22Rv1 (cell line): ENCODE data around the gene VANGL2.

Experiments used
- H3K27ac ChIP-seq: fragments of 450-650 bp; 2 replicates; pipeline ENCODE4 v1.5.1; 2017
- CTCF ChIP-seq: fragments of 450-650 bp; IDR thresholded peaks from 2 replicates; pipeline ENCODE4 v1.5.1; 2017; ENCODE audit warnings: mild to moderate bottlenecking
- ZFX ChIP-seq: fragments of 450-650 bp; IDR thresholded peaks from 2 replicates; pipeline ENCODE4 v1.6.1; 2017; ENCODE audit warnings: antibody characterized with exemption, borderline replicate concordance

Gene VANGL2

GRCh38 chr1:160359559-160360226 is 40.7 kb upstream of the VANGL2 start:
- TF ChIP-seq ZFX: no peak
- TF ChIP-seq CTCF: no peak
- H3K27ac ChIP-seq: no peak overlapping the region

GRCh38 chr1:160360227-160360695 is 40.1 kb upstream of the VANGL2 start:
- no peak overlapping the region for H3K27ac ChIP-seq
- no peak for TF ChIP-seq ZFX
- no peak for TF ChIP-seq CTCF

- TF ChIP-seq CTCF: no peak
- no peak for TF ChIP-seq ZFX
- no peak overlapping the region for H3K27ac ChIP-seq
These were observed 39.2 kb upstream of the VANGL2 start for GRCh38 chr1:160361199-160361598.

- TF ChIP-seq CTCF (no peak), ZFX (no peak)
- no peak overlapping the region for H3K27ac ChIP-seq
These were observed 38.6 kb upstream of the VANGL2 start for GRCh38 chr1:160361814-160362167.

DNA sequence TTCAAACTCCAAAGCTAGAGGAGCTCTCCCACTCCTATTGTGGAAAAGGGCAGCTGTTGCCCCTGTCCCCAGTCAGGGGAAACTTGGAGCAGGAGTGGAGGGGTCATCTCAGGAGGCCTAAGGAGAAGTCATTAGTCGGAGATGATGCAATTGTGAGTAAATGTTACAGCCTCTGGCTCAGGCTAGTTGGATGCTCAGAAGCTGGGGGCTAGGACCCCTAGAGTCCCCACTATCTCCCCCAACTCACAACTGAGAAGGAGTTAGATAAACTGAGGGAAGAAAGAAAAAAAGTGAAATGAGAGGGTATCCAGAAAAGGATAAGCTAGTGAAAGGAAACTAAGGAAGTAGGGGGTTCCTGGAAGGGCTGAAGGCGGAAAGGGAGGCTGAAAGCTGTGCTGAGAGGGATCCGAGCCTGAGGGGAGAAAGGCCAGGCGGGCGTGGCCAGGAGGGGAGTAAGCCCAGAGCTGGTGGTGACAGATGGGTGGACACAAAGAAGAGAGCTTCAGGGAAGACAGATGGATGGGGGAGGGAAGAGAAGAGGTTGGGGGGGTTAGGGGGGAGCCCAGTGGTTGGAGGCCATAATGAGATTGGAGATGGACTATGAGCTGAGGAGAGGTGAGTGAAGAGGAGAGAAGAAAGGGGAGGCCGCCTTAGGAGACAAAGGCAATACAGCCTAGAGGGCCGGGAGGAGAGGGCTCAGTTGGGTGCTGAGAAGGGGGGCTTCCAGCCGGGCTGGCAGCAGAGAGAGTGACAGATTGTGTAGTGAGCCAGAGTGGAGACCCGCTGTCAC is 38.0 kb upstream of the VANGL2 start:
- TF ChIP-seq CTCF: no peak
- no peak for TF ChIP-seq ZFX
- H3K27ac ChIP-seq: no peak overlapping the region

- H3K27ac ChIP-seq: no peak overlapping the region
- no peak for TF ChIP-seq CTCF
- TF ChIP-seq ZFX: no peak
These were observed 37.4 kb upstream of the VANGL2 start for GRCh38 chr1:160363010-160363409.
